HCT116 (cell line): ENCODE measurements around the gene ASCC2.

ENCODE experiments used
- ATF3 ChIP-seq: IDR thresholded peaks from 2 replicates; pipeline ENCODE4 v1.6.1; 2012
- ELF1 ChIP-seq: IDR thresholded peaks from 2 replicates; pipeline ENCODE4 v1.6.1; 2012; ENCODE audit warnings: low read depth, borderline replicate concordance
- EZH2 ChIP-seq: fragments of 200-600 bp; sonication (generic); IDR thresholded peaks from 2 replicates; pipeline ENCODE4 v1.6.1; 2017; ENCODE audit warnings: antibody characterized with exemption, mixed run types
- FOSL1 ChIP-seq: IDR thresholded peaks from 2 replicates; pipeline ENCODE4 v1.6.1; 2012; ENCODE audit warnings: low read depth
- POLR2A ChIP-seq: IDR thresholded peaks from 2 replicates; pipeline ENCODE4 v1.7.0; 2011; ENCODE audit warnings: borderline replicate concordance; ENCODE audit not compliant: insufficient read depth, insufficient read length; ENCODE audit errors: extremely low read depth
- ZFX ChIP-seq: fragments of 450-650 bp; IDR thresholded peaks from 2 replicates; pipeline ENCODE4 v1.6.1; 2017
- TF ChIP-seq, protein P1 (sequence below), 3 experiments: fragments of 200-600 bp in 1 of 3; sonication (generic) in 1 of 3; IDR thresholded peaks in 2 of 3; conservative IDR thresholded peaks in 1 of 3; 2 replicates each; pipeline ENCODE4 v1.5.1; 2012 to 2017; ENCODE audit warnings: low read depth in 2 of 3, low read length in 2 of 3, antibody characterized with exemption in 1 of 3, borderline replicate concordance in 1 of 3, control low read depth in 1 of 3, mild to moderate bottlenecking in 1 of 3, mixed read lengths in 1 of 3, mixed run types in 1 of 3, moderate library complexity in 1 of 3; ENCODE audit not compliant: insufficient read depth in 1 of 3

DNA sequence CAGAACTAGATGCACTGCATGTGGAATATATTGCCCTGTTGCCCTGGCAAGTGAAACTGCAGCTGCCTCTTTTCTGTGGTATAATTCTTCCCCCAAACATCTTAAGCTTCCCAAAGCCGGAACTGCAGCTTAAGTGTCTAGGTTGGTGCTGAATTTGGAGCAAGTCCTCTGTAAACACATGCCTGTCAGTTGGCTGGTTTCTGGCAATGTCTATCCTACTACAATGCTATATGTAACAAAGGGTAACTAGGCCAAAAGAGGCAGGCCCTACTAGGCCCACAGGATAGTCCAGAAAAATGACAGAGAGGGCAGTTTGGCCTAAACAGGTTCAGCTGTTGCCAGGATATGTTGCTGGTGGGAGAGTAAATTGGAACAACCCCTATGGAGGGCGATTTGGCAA lies 27.9 kb downstream of the ASCC2 start:
- TF ChIP-seq EZH2 (no peak), FOSL1 (no peak), ATF3 (no peak), POLR2A (no peak), ZFX (no peak), ELF1 (no peak)
- TF ChIP-seq, protein P1, sequence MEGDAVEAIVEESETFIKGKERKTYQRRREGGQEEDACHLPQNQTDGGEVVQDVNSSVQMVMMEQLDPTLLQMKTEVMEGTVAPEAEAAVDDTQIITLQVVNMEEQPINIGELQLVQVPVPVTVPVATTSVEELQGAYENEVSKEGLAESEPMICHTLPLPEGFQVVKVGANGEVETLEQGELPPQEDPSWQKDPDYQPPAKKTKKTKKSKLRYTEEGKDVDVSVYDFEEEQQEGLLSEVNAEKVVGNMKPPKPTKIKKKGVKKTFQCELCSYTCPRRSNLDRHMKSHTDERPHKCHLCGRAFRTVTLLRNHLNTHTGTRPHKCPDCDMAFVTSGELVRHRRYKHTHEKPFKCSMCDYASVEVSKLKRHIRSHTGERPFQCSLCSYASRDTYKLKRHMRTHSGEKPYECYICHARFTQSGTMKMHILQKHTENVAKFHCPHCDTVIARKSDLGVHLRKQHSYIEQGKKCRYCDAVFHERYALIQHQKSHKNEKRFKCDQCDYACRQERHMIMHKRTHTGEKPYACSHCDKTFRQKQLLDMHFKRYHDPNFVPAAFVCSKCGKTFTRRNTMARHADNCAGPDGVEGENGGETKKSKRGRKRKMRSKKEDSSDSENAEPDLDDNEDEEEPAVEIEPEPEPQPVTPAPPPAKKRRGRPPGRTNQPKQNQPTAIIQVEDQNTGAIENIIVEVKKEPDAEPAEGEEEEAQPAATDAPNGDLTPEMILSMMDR (IDR thresholded peaks at IDR 0.05 in 2 of 3, conservative IDR thresholded peaks at IDR 0.05 in 1 of 3; ENCODE audit: borderline replicate concordance in 1 of 3, insufficient read depth in 1 of 3, low read depth in 2 of 3, low read length in 2 of 3), result no peak
